ENCODE data around the gene GLB1L3. TPM values are rescaled to one million over a fixed set of nuclear protein-coding genes. Genes with fewer than 3 reads are reported as not detected.
"Not testable (repeated sequence)": the region's sequence is repeated elsewhere in the genome, so short reads cannot be mapped to it uniquely, and the experiment has no call there.

The GLB1L3 gene
- total RNA-seq, 4 donors from 2014 or later: not detected

DNA sequence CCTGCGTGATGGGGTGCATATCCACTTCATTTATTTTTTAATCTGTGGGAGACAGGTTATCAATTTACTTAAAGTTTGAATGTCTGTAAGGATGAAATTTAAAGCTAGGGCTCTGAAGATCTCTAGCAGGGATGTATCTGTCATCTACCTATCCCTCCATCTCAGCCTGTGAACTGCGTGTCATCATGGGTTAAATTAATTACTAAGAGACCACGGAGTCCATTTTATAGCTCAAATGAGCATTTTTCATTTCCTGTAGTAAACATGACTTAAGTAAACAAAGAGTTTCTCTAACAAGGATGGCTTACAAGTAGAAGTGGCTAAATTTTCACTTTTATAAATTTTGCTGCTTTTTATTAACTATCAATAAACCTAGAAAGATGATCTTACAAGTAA is 2.9 kb upstream of the GLB1L3 start:
- peaks cover 0 to 23% (median 8%) of the 10 kb centered on the region in 4 donors for H3K4me1 ChIP-seq
- TF ChIP-seq CTCF (IDR thresholded peaks at IDR 0.05): no peak
- TF ChIP-seq POLR2A (IDR thresholded peaks at IDR 0.05): no peak
- no peak for TF ChIP-seq EP300 (IDR thresholded peaks at IDR 0.05)
- 41 to 49% methylated on average over 3 of the region's 3 CpGs for WGBS, 2 donors
- H3K27ac ChIP-seq: no peak overlapping the region
- H3K27me3 ChIP-seq: peaks cover 0 to 77% of the 10 kb centered on the region in 2 donors
- peaks cover 0 to 3% (median 0%) of the 10 kb centered on the region in 4 donors for H3K9me3 ChIP-seq
- DNase-seq (ENCODE audit: low spot score in 2 of 2): no peak
- no peaks in the 10 kb centered on the region for H3K36me3 ChIP-seq
- H3K4me3 ChIP-seq: no peak overlapping the region

- 29 to 31% methylated on average over 5 of the region's 5 CpGs for WGBS, 2 donors
- H3K36me3 ChIP-seq: no peaks in the 10 kb centered on the region
- H3K27me3 ChIP-seq: peaks cover 0 to 95% of the 10 kb centered on the region in 2 donors
- no peak for DNase-seq (ENCODE audit: low spot score in 2 of 2)
- TF ChIP-seq POLR2A (IDR thresholded peaks at IDR 0.05): no peak
- no peak for TF ChIP-seq EP300 (IDR thresholded peaks at IDR 0.05)
- TF ChIP-seq CTCF (IDR thresholded peaks at IDR 0.05): no peak
- H3K4me3 ChIP-seq: no peak overlapping the region
- H3K27ac ChIP-seq: no peak overlapping the region
- peaks cover 0 to 6% (median 0%) of the 10 kb centered on the region in 4 donors for H3K9me3 ChIP-seq
- H3K4me1 ChIP-seq: peaks cover 0 to 23% (median 8%) of the 10 kb centered on the region in 4 donors
Observed at GRCh38 chr11:134275188-134275533, 1.0 kb upstream of the GLB1L3 start.

DNA sequence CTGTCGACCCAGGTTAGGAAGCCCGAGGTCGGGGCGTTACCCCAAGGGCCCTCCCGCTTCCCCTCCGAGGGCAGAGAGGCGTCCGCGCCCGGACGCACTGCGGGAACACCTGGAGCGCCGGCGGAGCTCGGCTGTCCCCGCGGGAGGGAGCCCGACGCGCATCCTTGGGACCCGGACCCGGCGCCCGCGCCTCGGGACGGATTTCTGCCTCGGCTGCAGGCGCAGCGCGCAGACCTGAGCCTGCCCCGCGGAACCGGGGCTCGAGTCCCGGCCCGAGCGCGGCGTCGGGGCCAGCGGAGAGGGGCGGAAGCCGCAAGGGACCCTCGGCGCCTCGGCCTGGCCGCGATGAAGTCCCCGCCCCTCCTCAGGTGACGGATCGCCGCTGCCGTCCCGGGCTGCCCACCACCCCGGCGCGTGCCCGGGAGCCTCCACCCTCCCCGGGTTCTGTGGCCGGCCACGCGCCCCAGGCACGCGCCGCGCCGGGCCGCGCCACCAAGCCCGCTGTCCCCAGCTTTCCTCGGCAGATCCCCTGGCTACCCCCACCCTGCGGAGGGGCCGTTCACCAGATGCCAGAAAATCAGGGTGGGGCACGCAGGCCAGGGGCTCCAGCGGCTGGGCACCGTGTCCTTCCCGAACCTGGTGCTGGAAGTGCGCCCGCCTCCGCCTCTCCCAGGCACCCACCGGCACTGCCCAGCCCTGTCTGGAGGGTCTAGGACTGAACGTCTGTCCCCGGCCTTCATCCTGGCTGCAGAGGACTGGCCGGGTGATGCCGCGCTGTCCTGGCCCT is 410 bp downstream of the GLB1L3 start:
- Histone ChIP-seq H3K27ac (no peak overlapping the region), H3K9me3 (peaks cover 0 to 6% (median 0%) of the 10 kb centered on the region in 4 donors), H3K4me1 (peaks cover 0 to 23% (median 8%) of the 10 kb centered on the region in 4 donors), H3K36me3 (no peaks in the 10 kb centered on the region), H3K4me3 (peak overlapping the region in 3 of 4 donors; percentile 17 to 43 (median 42)), H3K27me3 (peaks cover 0 to 96% of the 10 kb centered on the region in 2 donors)
- no peak for DNase-seq (ENCODE audit: low spot score in 2 of 2)
- TF ChIP-seq POLR2A (IDR thresholded peaks at IDR 0.05) (no peak), CTCF (IDR thresholded peaks at IDR 0.05) (no peak), EP300 (IDR thresholded peaks at IDR 0.05) (no peak)
- 1% methylated on average over 56 to 67 of the region's 88 CpGs for WGBS, 2 donors

DNA sequence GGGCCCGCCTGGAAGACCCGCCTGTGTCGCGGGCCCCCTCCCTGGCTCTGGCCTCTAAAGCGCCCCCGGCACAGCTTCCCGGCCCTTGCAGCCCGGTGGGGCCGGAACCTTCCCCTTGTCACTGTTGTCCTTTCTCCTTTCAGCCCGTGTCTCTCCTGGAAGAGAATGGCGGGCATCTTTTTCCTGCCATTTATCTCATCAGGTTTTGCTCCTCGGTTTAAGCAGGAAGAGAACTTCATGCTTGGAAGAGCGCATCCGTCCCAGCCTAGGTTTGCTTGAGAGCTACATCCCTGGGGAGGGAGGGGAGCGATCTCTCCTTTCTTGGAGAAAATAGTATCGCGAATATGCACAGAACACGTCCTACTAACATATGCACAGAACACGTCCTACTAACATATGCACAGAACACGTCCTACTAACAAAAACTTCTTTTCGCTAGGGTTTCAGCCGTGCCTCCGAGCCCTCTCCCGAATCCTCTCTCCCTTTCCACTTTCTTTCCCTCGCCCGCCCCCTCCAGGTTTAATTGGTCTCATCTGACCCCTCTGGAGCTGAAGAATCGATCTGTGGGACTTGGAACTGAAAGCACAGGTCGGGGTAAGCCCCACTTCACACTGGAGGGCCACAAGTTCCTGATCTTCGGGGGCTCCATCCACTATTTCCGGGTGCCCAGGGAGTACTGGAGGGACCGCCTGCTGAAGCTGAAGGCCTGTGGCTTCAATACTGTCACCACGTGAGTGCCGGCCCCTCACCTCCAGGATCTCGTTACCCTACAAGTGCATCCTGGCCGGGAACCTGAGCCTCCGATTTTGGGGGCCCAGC is 1.2 kb downstream of the GLB1L3 start:
- Histone ChIP-seq H3K27ac (no peak overlapping the region), H3K36me3 (no peaks in the 10 kb centered on the region), H3K4me1 (peaks cover 0 to 23% (median 8%) of the 10 kb centered on the region in 4 donors), H3K4me3 (peak overlapping the region in 1 of 4 donors; percentile 42), H3K27me3 (peaks cover 0 to 88% of the 10 kb centered on the region in 2 donors), H3K9me3 (peaks cover 0 to 6% (median 0%) of the 10 kb centered on the region in 4 donors)
- DNase-seq (ENCODE audit: low spot score in 2 of 2): no peak
- TF ChIP-seq CTCF (IDR thresholded peaks at IDR 0.05) (no peak), POLR2A (IDR thresholded peaks at IDR 0.05) (no peak), EP300 (IDR thresholded peaks at IDR 0.05) (no peak)
- WGBS, 2 donors: 16 to 19% methylated on average over 36 of the region's 36 CpGs

DNA sequence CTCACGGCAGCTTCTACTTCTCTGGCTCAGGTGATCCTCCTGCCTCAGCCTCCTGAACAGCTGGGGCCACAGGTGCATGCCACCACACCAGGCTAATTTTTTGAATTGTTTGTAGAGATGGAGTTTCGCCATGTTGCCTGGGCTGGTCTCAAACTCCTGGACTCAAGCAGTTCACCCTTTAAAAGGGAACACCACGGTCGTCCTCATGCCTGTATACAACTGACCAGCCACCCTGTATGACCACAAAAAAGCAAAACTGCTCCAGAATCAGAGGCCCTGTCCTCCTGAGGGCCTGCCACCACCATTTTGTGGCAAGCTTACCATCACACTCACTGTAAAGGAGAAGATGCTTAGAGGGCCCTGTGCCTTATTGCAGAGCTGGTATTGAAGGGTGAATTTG is 2.2 kb downstream of the GLB1L3 start:
- no peak for DNase-seq (ENCODE audit: low spot score in 2 of 2)
- Histone ChIP-seq H3K9me3 (peaks cover 0 to 6% (median 0%) of the 10 kb centered on the region in 4 donors), H3K27me3 (peaks cover 0 to 79% of the 10 kb centered on the region in 2 donors), H3K4me1 (peaks cover 0 to 23% (median 8%) of the 10 kb centered on the region in 4 donors), H3K4me3 (no peak overlapping the region), H3K36me3 (no peaks in the 10 kb centered on the region), H3K27ac (no peak overlapping the region)
- TF ChIP-seq EP300 (IDR thresholded peaks at IDR 0.05) (no peak), POLR2A (IDR thresholded peaks at IDR 0.05) (no peak), CTCF (IDR thresholded peaks at IDR 0.05) (no peak)
- 90 to 99% methylated on average over 4 of the region's 4 CpGs for WGBS, 2 donors

DNA sequence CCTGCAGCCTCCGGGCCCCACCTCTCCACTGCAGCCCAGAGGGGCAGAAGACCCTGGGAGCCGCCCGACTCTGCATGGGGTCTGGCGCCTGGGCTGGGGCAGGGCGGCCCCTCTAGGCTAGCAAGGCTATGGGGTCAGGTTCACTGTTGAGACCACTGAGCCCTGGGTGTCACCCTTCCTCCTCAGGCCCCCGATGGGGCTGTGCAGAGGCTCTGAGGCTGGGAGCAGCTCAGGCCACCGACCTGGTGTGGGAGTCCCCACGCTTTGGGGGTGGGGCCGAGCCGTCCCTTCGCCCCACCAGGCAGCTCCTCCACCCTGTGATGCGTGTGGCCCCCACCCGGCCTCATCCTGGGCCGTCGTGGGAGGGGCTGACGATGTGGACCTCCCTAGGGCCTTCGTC is 5.5 kb downstream of the GLB1L3 start:
- not testable (repeated sequence) for H3K4me3 ChIP-seq; H3K27ac ChIP-seq; H3K4me1 ChIP-seq; H3K36me3 ChIP-seq; DNase-seq (ENCODE audit: low spot score in 2 of 2); H3K9me3 ChIP-seq
- 95% methylated on average over 3 of the region's 17 CpGs; no CpG with 5 or more reads in 1 of the 2 donors for WGBS, 2 donors
- H3K27me3 ChIP-seq: peaks cover 0 to 47% of the 10 kb centered on the region in 2 donors
